Testis (tissue), 3 donors: Measurements from ENCODE around the gene H6PD. TPM values are rescaled to one million over a fixed set of nuclear protein-coding genes. Genes with fewer than 3 reads are reported as not detected.

Source experiments
- DNase-seq: peaks from one replicate; pipeline ENCODE4 v3.0.0-alpha.2; 2019
- H3K27ac ChIP-seq, 2 donors: fragments of 200-600 bp; sonication (generic); one replicate each; pipeline ENCODE4 v1.5.1; 2019
- H3K27me3 ChIP-seq: fragments of 200-600 bp; sonication (generic); one replicate; pipeline ENCODE4 v1.5.1; 2019
- H3K36me3 ChIP-seq: fragments of 200-600 bp; sonication (generic); one replicate; pipeline ENCODE4 v1.5.1; 2017; ENCODE audit warnings: low read depth; ENCODE audit errors: missing control alignments
- H3K4me1 ChIP-seq: fragments of 200-600 bp; sonication (generic); one replicate; pipeline ENCODE4 v1.5.1; 2019
- H3K4me3 ChIP-seq, 2 donors: fragments of 200-600 bp; sonication (generic); one replicate each; pipeline ENCODE4 v1.5.1; 2017 to 2019
- H3K9me3 ChIP-seq: fragments of 200-600 bp; sonication (generic); one replicate; pipeline ENCODE4 v1.5.1; 2017
- CTCF ChIP-seq, 3 experiments: fragments of 450-650 bp in 2 of 3; fragments of 200-600 bp in 1 of 3; sonication (generic) in 1 of 3; IDR thresholded peaks; one replicate each; pipeline ENCODE4 v1.5.1; 2016 to 2019; ENCODE audit warnings: antibody characterized with exemption in 3 of 3, mild to moderate bottlenecking in 2 of 3, moderate library complexity in 1 of 3
- POLR2A ChIP-seq: fragments of 450-650 bp; IDR thresholded peaks from one replicate; pipeline ENCODE4 v1.6.1; 2017; ENCODE audit warnings: antibody characterized with exemption, mild to moderate bottlenecking, moderate library complexity
- WGBS, 2 donors: methylation state at CpG; one replicate each; pipeline ENCODE4 v1.1.5; 2018; 5-methylcytosine and 5-hydroxymethylcytosine counted together
- intact Hi-C: fragments of 100-400 bp; cut with DNase I; formaldehyde crosslinking; loops from one replicate; pipeline ENCODE4 v1.15.1; 2023; ENCODE audit warnings: low total_unique reads
- polyA plus RNA-seq: library from polyadenylated mRNA; stranded (reverse); fragments of 350-450 nt; fragmentation: Illumina TruSeq; extraction: RNeasy Lipid Tissue Mini Kit (QIAGEN cat#74804); gene quantifications from one replicate; pipeline ENCODE4 v1.2.3, GENCODE V29; 2014; ENCODE audit warnings: low read depth, low replicate concordance; ENCODE audit not compliant: insufficient read depth
- total RNA-seq, 2 donors: library from RNA; depleted of rRNA; stranded (reverse); fragments of >200 nt; gene quantifications; one replicate each; pipeline ENCODE4 v1.2.3, GENCODE V29; 2016

Gene H6PD
- total and polyA plus RNA-seq, 3 donors from 2014 or later: 23.8 to 67.8 (median 55.0) TPM

GRCh38 chr1:9248341-9249262 lies 14.0 kb downstream of the H6PD start:
- H3K27ac ChIP-seq: no peak overlapping the region
- WGBS, 2 donors: 84% methylated on average over 12 to 21 of the region's 21 CpGs
- H3K4me3 ChIP-seq: no peak overlapping the region
- TF ChIP-seq CTCF (IDR thresholded peaks at IDR 0.05) (no peak), POLR2A (no peak)
- H3K4me1 ChIP-seq: peaks cover 59% of the 10 kb centered on the region
- DNase-seq: no peak
- intact Hi-C loops: no loop called here
- no peaks in the 10 kb centered on the region for H3K36me3 ChIP-seq
- no peaks in the 10 kb centered on the region for H3K27me3 ChIP-seq
- H3K9me3 ChIP-seq: no peaks in the 10 kb centered on the region

GRCh38 chr1:9249263-9249533 lies 14.6 kb downstream of the H6PD start:
- Histone ChIP-seq H3K9me3 (no peaks in the 10 kb centered on the region), H3K4me1 (peaks cover 62% of the 10 kb centered on the region), H3K27ac (peak overlapping the region in 1 of 2 donors; percentile 28), H3K4me3 (no peak overlapping the region), H3K27me3 (no peaks in the 10 kb centered on the region), H3K36me3 (no peaks in the 10 kb centered on the region)
- DNase-seq: no peak
- 73 to 87% methylated on average over 3 of the region's 3 CpGs for WGBS, 2 donors
- intact Hi-C loops: no loop called here
- TF ChIP-seq CTCF (IDR thresholded peaks at IDR 0.05) (no peak), POLR2A (no peak)

- Histone ChIP-seq H3K4me1 (peaks cover 63% of the 10 kb centered on the region), H3K36me3 (no peaks in the 10 kb centered on the region), H3K27me3 (no peaks in the 10 kb centered on the region), H3K9me3 (no peaks in the 10 kb centered on the region), H3K27ac (peak overlapping the region in 1 of 2 donors; percentile 28), H3K4me3 (no peak overlapping the region)
- peak; percentile 73 for DNase-seq
- TF ChIP-seq CTCF (IDR thresholded peaks at IDR 0.05) (peak; percentile 49 to 58 (median 55)), POLR2A (no peak)
- 58 to 66% methylated on average over 11 to 17 of the region's 17 CpGs for WGBS, 2 donors
- intact Hi-C loops: no loop called here
These were observed 15.2 kb downstream of the H6PD start for GRCh38 chr1:9249534-9250410.

- H3K4me1 ChIP-seq: peaks cover 63% of the 10 kb centered on the region
- 35 to 51% methylated on average over 16 to 19 of the region's 21 CpGs for WGBS, 2 donors
- peak; percentile 53 for DNase-seq
These were observed 16.1 kb downstream of the H6PD start for GRCh38 chr1:9250411-9251381.

More at GRCh38 chr1:9250411-9251381, 16.1 kb downstream of the H6PD start:
- peak overlapping the region; percentile 34 to 67 for H3K27ac ChIP-seq
- intact Hi-C loops: no loop called here
- no peak overlapping the region for H3K4me3 ChIP-seq
- H3K27me3 ChIP-seq: no peaks in the 10 kb centered on the region
- TF ChIP-seq POLR2A: no peak
- no peak for TF ChIP-seq CTCF (IDR thresholded peaks at IDR 0.05)
- H3K9me3 ChIP-seq: no peaks in the 10 kb centered on the region
- no peaks in the 10 kb centered on the region for H3K36me3 ChIP-seq
